H1 (cell line): Measurements from ENCODE around the gene XYLB. TPM values are rescaled to one million over a fixed set of nuclear protein-coding genes. Genes with fewer than 3 reads are reported as not detected.

Experiments
- CTCF ChIA-PET: fragments of 300-600 bp; sonication (Branson Sonifier 250); formaldehyde crosslinking; loops from one replicate; lab custom pipeline; 2021; ENCODE audit not compliant: partially characterized antibody; lab: Charles Lee
- POLR2A ChIA-PET: fragments of 300-600 bp; sonication (Branson Sonifier 250); formaldehyde crosslinking; loops from one replicate; lab custom pipeline; 2021; ENCODE audit warnings: inconsistent platforms; ENCODE audit not compliant: partially characterized antibody; lab: Charles Lee
- DNase-seq, 2 experiments: peaks; one replicate each; pipeline versions ENCODE4 v3.0.0 to v3.0.0-alpha.2; 2010 to 2022; ENCODE audit warnings: low spot score in 2 of 2, low read depth in 1 of 2, mixed read lengths in 1 of 2
- FAIRE-seq: peaks from 2 replicates; lab custom pipeline; 2011; peaks lifted over from hg19 to GRCh38; lab: Jason Lieb, UNC
- H2AFZ ChIP-seq: 2 replicates; pipeline ENCODE4 v1.8.1; 2012; ENCODE audit warnings: low read length, inconsistent platforms
- H2AK5ac ChIP-seq: 2 replicates; pipeline ENCODE4 v1.6.1; 2013; ENCODE audit warnings: low read depth, low read length
- H2BK120ac ChIP-seq: replicated peaks from 2 replicates; pipeline ENCODE3; 2013; ENCODE audit warnings: low read depth, low read length, inconsistent platforms
- H2BK12ac ChIP-seq: 2 replicates; pipeline ENCODE4 v1.6.1; 2013; ENCODE audit warnings: low read depth, low read length
- H2BK15ac ChIP-seq: 2 replicates; pipeline ENCODE4 v1.6.1; 2013; ENCODE audit warnings: low read length
- H2BK20ac ChIP-seq: 2 replicates; pipeline ENCODE4 v1.6.1; 2013; ENCODE audit warnings: low read length
- H2BK5ac ChIP-seq: 2 replicates; pipeline ENCODE4 v1.6.1; 2013; ENCODE audit warnings: low read depth, low read length
- H3K14ac ChIP-seq: 2 replicates; pipeline ENCODE4 v1.6.1; 2013; ENCODE audit warnings: inconsistent platforms; ENCODE audit not compliant: insufficient read length
- H3K18ac ChIP-seq: 2 replicates; pipeline ENCODE4 v1.6.1; 2013; ENCODE audit warnings: low read length; ENCODE audit errors: extremely low read depth
- H3K23ac ChIP-seq: 2 replicates; pipeline ENCODE4 v1.6.1; 2013; ENCODE audit warnings: inconsistent platforms; ENCODE audit not compliant: insufficient read length
- H3K23me2 ChIP-seq: 2 replicates; pipeline ENCODE4 v1.6.1; 2013; ENCODE audit warnings: low read depth, low read length
- H3K27ac ChIP-seq: 2 replicates; pipeline ENCODE4 v1.6.1; 2011; ENCODE audit warnings: low read depth, low read length, inconsistent platforms
- H3K27me3 ChIP-seq, 4 experiments: replicated peaks in 1 of 4; 1 replicate in 1 of 4; 2 replicates in 3 of 4; pipeline versions ENCODE4 v1.6.1 to v1.8.1; 2011 to 2013; ENCODE audit warnings: low read length in 3 of 4, mild to moderate bottlenecking in 3 of 4, inconsistent platforms in 2 of 4, mixed read lengths in 2 of 4, moderate library complexity in 1 of 4; ENCODE audit not compliant: control insufficient read depth in 3 of 4, insufficient read depth in 3 of 4; ENCODE audit errors: extremely low read depth in 1 of 4
- H3K36me3 ChIP-seq, 4 experiments: 2 replicates each; pipeline versions ENCODE4 v1.6.1 to v1.8.1; 2011 to 2013; ENCODE audit warnings: mild to moderate bottlenecking in 4 of 4, low read length in 3 of 4, moderate library complexity in 2 of 4, control low read depth in 1 of 4, inconsistent platforms in 1 of 4; ENCODE audit not compliant: insufficient read depth in 4 of 4, control insufficient read depth in 2 of 4
- H3K4ac ChIP-seq: replicated peaks from 2 replicates; pipeline ENCODE3; 2013; ENCODE audit warnings: low read length, low read depth, mixed read lengths, inconsistent platforms; ENCODE audit not compliant: insufficient read length
- H3K4me1 ChIP-seq, 4 experiments: replicated peaks in 1 of 4; 1 replicate in 1 of 4; 2 replicates in 3 of 4; pipeline versions ENCODE4 v1.6.1 to v1.8.1; 2011 to 2013; ENCODE audit warnings: low read length in 3 of 4, inconsistent platforms in 2 of 4, mixed read lengths in 1 of 4; ENCODE audit not compliant: insufficient read depth in 4 of 4, control insufficient read depth in 3 of 4
- H3K4me2 ChIP-seq, 2 experiments: 2 replicates each; pipeline versions ENCODE4 v1.6.1 to v1.8.1; 2011 to 2013; ENCODE audit warnings: low read depth in 2 of 2, low read length in 2 of 2, control low read depth in 1 of 2, inconsistent platforms in 1 of 2, mild to moderate bottlenecking in 1 of 2; ENCODE audit not compliant: insufficient read depth in 1 of 2
- H3K4me3 ChIP-seq, 4 experiments: fragments of 200-600, 300-600 bp in 1 of 4; sonication (generic), shearing (Covaris generic), sonication (Bioruptor Twin) in 1 of 4; 2 replicates each; pipeline versions ENCODE4 v1.5.1 to v1.8.1; 2011 to 2016; ENCODE audit warnings: low read length in 4 of 4, low read depth in 3 of 4, control low read depth in 2 of 4, inconsistent platforms in 2 of 4, mild to moderate bottlenecking in 2 of 4, mixed read lengths in 1 of 4, moderate library complexity in 1 of 4; ENCODE audit not compliant: insufficient read depth in 2 of 4; ENCODE audit errors: extremely low read depth in 1 of 4
- H3K56ac ChIP-seq: replicated peaks from 2 replicates; pipeline ENCODE3; 2013; ENCODE audit warnings: low read depth, mild to moderate bottlenecking, mixed read lengths, low read length, inconsistent platforms; ENCODE audit not compliant: insufficient read length
- H3K79me1 ChIP-seq: 2 replicates; pipeline ENCODE4 v1.6.1; 2013; ENCODE audit warnings: low read depth, low read length, control low read depth
- H3K79me2 ChIP-seq, 2 experiments: 2 replicates each; pipeline versions ENCODE4 v1.6.1 to v1.8.1; 2012 to 2013; ENCODE audit warnings: low read length in 2 of 2, mild to moderate bottlenecking in 2 of 2, inconsistent platforms in 1 of 2; ENCODE audit not compliant: insufficient read depth in 2 of 2, control insufficient read depth in 1 of 2
- H3K9ac ChIP-seq, 4 experiments: replicated peaks in 1 of 4; 1 replicate in 1 of 4; 2 replicates in 3 of 4; pipeline versions ENCODE4 v1.6.1 to v1.8.1; 2011 to 2013; ENCODE audit warnings: low read depth in 3 of 4, low read length in 3 of 4, control low read depth in 2 of 4, mild to moderate bottlenecking in 2 of 4, moderate library complexity in 2 of 4, inconsistent platforms in 1 of 4; ENCODE audit errors: extremely low read depth in 1 of 4
- H3K9me3 ChIP-seq, 2 experiments: 2 replicates each; pipeline versions ENCODE4 v1.6.1 to v1.8.1; 2012 to 2013; ENCODE audit warnings: mild to moderate bottlenecking in 2 of 2, moderate library complexity in 2 of 2, control low read depth in 1 of 2, inconsistent platforms in 1 of 2, low read depth in 1 of 2, low read length in 1 of 2, mixed read lengths in 1 of 2; ENCODE audit not compliant: insufficient read depth in 2 of 2
- H4K20me1 ChIP-seq, 2 experiments: replicated peaks in 1 of 2; 2 replicates each; pipeline versions ENCODE3 to v1.8.1; 2011 to 2013; ENCODE audit warnings: inconsistent platforms in 2 of 2, low read length in 2 of 2, mild to moderate bottlenecking in 1 of 2; ENCODE audit not compliant: insufficient read depth in 2 of 2, control insufficient read depth in 1 of 2
- H4K5ac ChIP-seq: 2 replicates; pipeline ENCODE4 v1.6.1; 2013; ENCODE audit warnings: low read length, low read depth, mixed read lengths, inconsistent platforms; ENCODE audit not compliant: insufficient read length
- H4K8ac ChIP-seq: 2 replicates; pipeline ENCODE4 v1.8.0; 2013; ENCODE audit warnings: mild to moderate bottlenecking, moderate library complexity, low read length, inconsistent platforms; ENCODE audit not compliant: insufficient read depth; ENCODE audit errors: extremely low read depth
- H4K91ac ChIP-seq: replicated peaks from 2 replicates; pipeline ENCODE3; 2013; ENCODE audit warnings: low read length, mixed read lengths, inconsistent platforms; ENCODE audit not compliant: insufficient read length
- ATF3 ChIP-seq: IDR thresholded peaks from 2 replicates; pipeline ENCODE4 v1.6.1; 2011; ENCODE audit warnings: low read depth, mild to moderate bottlenecking, low read length; ENCODE audit not compliant: insufficient read depth
- MAFK ChIP-seq: IDR thresholded peaks from 2 replicates; pipeline ENCODE4 v1.6.1; 2012; ENCODE audit warnings: low read depth, mild to moderate bottlenecking, improper control_type of control experiment, low read length
- POU5F1 ChIP-seq: IDR thresholded peaks from 2 replicates; pipeline ENCODE4 v1.6.1; 2011; ENCODE audit warnings: low read depth, mild to moderate bottlenecking, low read length, moderate library complexity
- RAD21 ChIP-seq, 2 experiments: IDR thresholded peaks in 1 of 2; conservative IDR thresholded peaks in 1 of 2; 2 replicates each; pipeline ENCODE4 v1.6.1; 2011; ENCODE audit warnings: low read depth in 2 of 2, low read length in 2 of 2, improper control_type of control experiment in 1 of 2, inconsistent platforms in 1 of 2, mild to moderate bottlenecking in 1 of 2, moderate library complexity in 1 of 2
- WGBS, 2 experiments: shearing (Covaris generic) in 1 of 2; methylation state at CpG; one replicate each; pipeline versions ENCODE4 v1.1.6 to v1.1.7; 2013 to 2015; ENCODE audit warnings: low lambda C conversion rate in 2 of 2, mixed read lengths in 2 of 2, inconsistent platforms in 1 of 2, low coverage in 1 of 2, missing lambda C conversion rate in 1 of 2; ENCODE audit not compliant: insufficient replicate concordance in 2 of 2, insufficient coverage in 1 of 2, insufficient read length in 1 of 2; ENCODE audit errors: extremely low coverage in 1 of 2, missing lambda C conversion rate in 1 of 2; 5-methylcytosine and 5-hydroxymethylcytosine counted together
- polyA plus RNA-seq, 7 experiments: library from polyadenylated mRNA; depleted of rRNA in 3 of 7; stranded (reverse) in 5 of 7; unstranded in 2 of 7; fragments of >200 nt in 5 of 7; fragments of 200-250 nt in 2 of 7; gene quantifications; 1 replicate in 5 of 7; 2 replicates in 1 of 7; 4 replicates in 1 of 7; pipeline versions ENCODE4 v1.2.1 to v1.2.3, GENCODE V29; 2011 to 2013; ENCODE audit warnings: missing spikeins in 2 of 7, mixed read lengths in 2 of 7
- total RNA-seq: library from RNA; stranded (reverse); fragmentation: NEBNext Ultra II Directional; extraction: Animal tissue kit (Norgen Biotek cat#: 25700); gene quantifications from 2 replicates; pipeline ENCODE4 v1.2.1, GENCODE V29; 2021

XYLB gene
- total and polyA plus RNA-seq, 2 of the 8 experiments (the other 6 are each of a cell fraction or from before 2014, with no cell fraction given): 1.7 to 5.5 TPM

GRCh38 chr3:38374221-38374620, 27.6 kb downstream of the XYLB start:
- H2BK15ac ChIP-seq: no peak overlapping the region
- H4K8ac ChIP-seq: no peak overlapping the region
- no peak overlapping the region for H2BK20ac ChIP-seq
- H3K4me2 ChIP-seq: no peak overlapping the region
- H3K36me3 ChIP-seq: peaks cover 0 to 8% (median 4%) of the 10 kb centered on the region in 4 experiments; a peak in 4 of 8 replicates
- ChIA-PET POLR2A (no interaction called here), CTCF (interaction anchor here (1.7 kb wide), 1 partner anchor 9 kb away, joined by 4 read pairs; no protein-coding TSS in a partner anchor)
- FAIRE-seq (no peak), DNase-seq (no peak)
- H4K20me1 ChIP-seq: no peaks in the 10 kb centered on the region
- no peak overlapping the region for H2AK5ac ChIP-seq
- no peak overlapping the region for H3K14ac ChIP-seq
- no peaks in the 10 kb centered on the region for H3K79me1 ChIP-seq
- H2BK5ac ChIP-seq: no peak overlapping the region
- no peaks in the 10 kb centered on the region for H3K4me1 ChIP-seq
- H3K27me3 ChIP-seq: no peaks in the 10 kb centered on the region
- H3K23me2 ChIP-seq: no peaks in the 10 kb centered on the region
- H4K91ac ChIP-seq: no peak overlapping the region
- no peak overlapping the region for H3K23ac ChIP-seq
- H4K5ac ChIP-seq: no peak overlapping the region
- H3K18ac ChIP-seq: no peak overlapping the region
- 88% methylated on average over 9 of the region's 9 CpGs; no CpG with 5 or more reads in 1 of the 2 experiments for WGBS, 2 experiments
- H2BK120ac ChIP-seq: no peak overlapping the region
- H3K4me3 ChIP-seq: no peak overlapping the region
- no peak overlapping the region for H2BK12ac ChIP-seq
- no peak overlapping the region for H3K4ac ChIP-seq
- no peak overlapping the region for H3K56ac ChIP-seq
- no peak overlapping the region for H3K27ac ChIP-seq
- no peaks in the 10 kb centered on the region for H3K79me2 ChIP-seq
- no peak overlapping the region for H3K9ac ChIP-seq
- H2AFZ ChIP-seq: no peak overlapping the region
- H3K9me3 ChIP-seq: peaks cover 0 to under 1% of the 10 kb centered on the region in 2 experiments; a peak in 1 of 4 replicates
- no peak for TF ChIP-seq ATF3
- TF ChIP-seq POU5F1: no peak
- TF ChIP-seq MAFK: no peak
- no peak for TF ChIP-seq RAD21 (IDR thresholded peaks at IDR 0.05 in 1 of 2, conservative IDR thresholded peaks at IDR 0.05 in 1 of 2; ENCODE audit: low read depth in 2 of 2, low read length in 2 of 2)
